Measurements from ENCODE around the gene COG5.
"Not testable (repeated sequence)": the region's sequence is repeated elsewhere in the genome, so short reads cannot be mapped to it uniquely, and the experiment has no call there.

COG5 gene

DNA sequence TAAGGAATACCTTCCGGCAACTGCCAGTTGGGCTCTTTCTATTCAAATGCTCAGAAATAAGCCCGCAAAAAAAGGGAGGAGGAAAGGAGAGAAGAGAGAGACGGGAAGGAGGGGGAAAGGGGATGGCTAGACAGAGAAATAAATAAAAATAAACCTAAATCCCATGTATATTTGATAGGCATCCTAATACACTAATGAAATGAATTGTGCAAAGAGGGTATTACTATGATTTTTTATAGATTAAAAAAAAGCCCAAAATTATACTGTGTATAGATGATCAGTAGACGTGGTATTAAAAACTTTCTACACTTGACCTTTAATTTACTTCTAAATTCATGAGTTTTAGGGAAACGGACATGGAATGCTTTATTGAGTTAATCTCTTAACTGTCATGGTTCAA, 305.0 kb downstream of the COG5 start:
- DNase-seq, result no peak

GRCh38 chr7:107255602-107256001, 308.1 kb downstream of the COG5 start:
- DNase-seq, result no peak

- no peak for DNase-seq
These were observed 309.2 kb downstream of the COG5 start for GRCh38 chr7:107254398-107254985.

GRCh38 chr7:107253599-107253998, 310.1 kb downstream of the COG5 start:
- DNase-seq, result no peak

DNA sequence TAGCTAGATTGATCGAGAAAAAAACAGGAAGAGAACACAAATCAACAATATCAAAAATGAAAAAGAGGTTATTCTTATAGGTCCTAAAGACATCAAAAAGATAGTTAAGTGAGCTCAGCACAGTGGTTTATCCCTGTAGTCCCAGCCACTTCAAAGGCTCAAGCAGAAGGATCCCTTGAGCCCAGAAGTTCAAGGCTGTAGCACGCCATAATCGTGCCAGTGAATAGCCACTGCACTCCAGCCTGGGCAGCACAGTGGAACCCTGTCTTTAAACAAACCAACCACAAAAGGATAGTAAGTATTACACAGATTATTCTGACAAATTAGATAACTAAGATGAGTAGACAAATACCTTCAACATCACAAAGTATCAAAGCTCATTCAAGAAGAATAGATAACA, 311.8 kb downstream of the COG5 start:
- DNase-seq, result no peak

- no peak for DNase-seq
These were observed 315.0 kb downstream of the COG5 start for GRCh38 chr7:107248551-107249316.

GRCh38 chr7:107246836-107247235, 316.9 kb downstream of the COG5 start:
- DNase-seq, result not testable (repeated sequence)

- DNase-seq, result no peak
These were observed 319.1 kb downstream of the COG5 start for GRCh38 chr7:107244613-107245012.

DNA sequence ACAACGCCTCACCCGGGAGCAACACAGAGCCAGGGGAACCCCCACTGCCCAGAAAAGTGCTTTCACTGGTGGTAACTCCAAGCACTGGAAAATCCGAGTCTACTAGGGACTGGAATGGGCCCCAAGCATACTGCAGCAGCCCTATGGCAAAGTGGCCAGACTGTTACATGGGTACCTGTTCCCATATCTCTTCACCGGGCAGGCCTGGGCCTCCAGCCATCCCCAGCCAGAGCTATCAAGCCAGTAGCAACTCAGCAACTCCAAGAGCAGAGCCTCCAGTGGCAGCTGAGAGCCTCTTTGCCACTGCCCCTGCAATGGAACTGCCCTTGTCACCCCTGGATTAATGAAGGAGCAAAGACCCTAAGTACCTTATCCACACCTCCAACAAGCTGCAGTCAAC, 321.5 kb downstream of the COG5 start:
- DNase-seq, result no peak

- no peak for DNase-seq
These were observed 326.3 kb downstream of the COG5 start for GRCh38 chr7:107237451-107237850.

GRCh38 chr7:107236862-107237261, 326.9 kb downstream of the COG5 start:
- no peak for DNase-seq

- DNase-seq, result no peak
These were observed 329.3 kb downstream of the COG5 start for GRCh38 chr7:107234436-107234835.

- no peak for DNase-seq
These were observed 329.7 kb downstream of the COG5 start for GRCh38 chr7:107233981-107234380.

- no peak for DNase-seq
These were observed 330.5 kb downstream of the COG5 start for GRCh38 chr7:107233174-107233573.

GRCh38 chr7:107232568-107233090, 331.1 kb downstream of the COG5 start:
- no peak for DNase-seq

GRCh38 chr7:107230334-107230733, 333.4 kb downstream of the COG5 start:
- no peak for DNase-seq

- DNase-seq, result no peak
These were observed 335.4 kb downstream of the COG5 start for GRCh38 chr7:107228291-107228690.

- DNase-seq, result no peak
These were observed 339.1 kb downstream of the COG5 start for GRCh38 chr7:107224374-107225223.

- not testable (repeated sequence) for DNase-seq
These were observed 342.9 kb downstream of the COG5 start for GRCh38 chr7:107220806-107221205.

GRCh38 chr7:107220356-107220755, 343.4 kb downstream of the COG5 start:
- DNase-seq, result no peak

- DNase-seq, result no peak
These were observed 344.0 kb downstream of the COG5 start for GRCh38 chr7:107219563-107220244.

- no peak for DNase-seq
These were observed 349.8 kb downstream of the COG5 start for GRCh38 chr7:107213945-107214344.
